GM21786 (cell line): ENCODE results near the gene OR52J3.

ENCODE experiments used
- ATAC-seq: cut with Tn5 transposase; IDR thresholded peaks from one replicate; pipeline ENCODE4 v1.9.1; 2021; ENCODE audit not compliant: unreplicated experiment

OR52J3 gene

DNA sequence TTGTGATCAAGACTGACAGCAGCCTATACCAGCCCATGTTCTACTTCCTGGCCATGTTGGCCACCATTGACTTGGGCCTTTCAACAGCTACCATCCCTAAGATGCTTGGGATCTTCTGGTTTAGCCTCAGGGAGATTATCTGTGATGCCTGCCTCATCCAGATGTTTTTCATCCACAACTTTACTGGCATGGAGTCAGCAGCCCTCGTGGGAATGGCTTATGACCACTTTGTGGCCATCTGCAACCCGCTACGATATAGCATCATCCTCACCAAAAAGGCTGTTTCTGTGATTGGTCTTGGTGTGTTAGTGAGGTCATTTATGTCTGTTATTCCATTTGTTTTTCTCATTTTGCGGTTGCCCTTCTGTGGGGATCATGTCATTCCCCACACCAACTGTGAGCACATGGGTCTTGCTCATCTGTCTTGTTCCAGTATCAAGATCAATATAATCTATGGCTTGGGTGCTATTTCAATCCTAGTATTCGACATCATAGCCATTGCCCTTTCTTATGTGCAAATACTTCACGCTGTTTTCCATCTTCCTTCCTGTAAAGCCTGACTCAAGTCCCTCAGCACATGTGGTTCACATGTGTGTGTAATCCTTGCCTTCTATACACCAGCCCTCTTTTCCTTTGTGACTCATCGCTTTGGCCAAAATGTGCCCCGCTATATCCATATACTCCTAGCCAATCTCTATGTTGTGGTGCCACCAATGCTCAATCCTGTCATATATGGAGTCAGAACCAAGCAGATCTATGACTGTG, 46.7 kb downstream of the OR52J3 start:
- ATAC-seq: no peak

DNA sequence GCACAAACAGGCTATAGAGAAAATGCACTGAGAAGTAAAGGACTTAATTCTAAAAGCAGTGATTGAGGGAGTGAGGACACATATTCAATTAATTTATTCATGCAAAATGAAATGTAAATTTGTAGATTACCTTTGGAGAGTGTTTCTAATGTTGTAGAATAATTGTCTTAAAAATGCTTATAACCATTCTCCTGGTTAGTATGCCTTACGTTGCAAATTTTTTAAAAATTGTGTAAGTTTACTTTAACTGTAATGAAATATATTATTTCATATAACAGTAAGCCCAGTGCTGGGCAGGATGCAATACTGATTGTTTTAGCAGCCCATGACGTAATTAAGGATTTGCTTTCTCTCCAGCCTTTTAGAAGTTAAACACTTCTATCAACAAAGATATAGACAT, 49.7 kb downstream of the OR52J3 start:
- no peak for ATAC-seq
